ENCODE results near the gene DSTN. TPM values are rescaled to one million over a fixed set of nuclear protein-coding genes. Genes with fewer than 3 reads are reported as not detected.

DSTN gene
- total RNA-seq, 1 experiment from 2014 or later: 412 TPM

DNA sequence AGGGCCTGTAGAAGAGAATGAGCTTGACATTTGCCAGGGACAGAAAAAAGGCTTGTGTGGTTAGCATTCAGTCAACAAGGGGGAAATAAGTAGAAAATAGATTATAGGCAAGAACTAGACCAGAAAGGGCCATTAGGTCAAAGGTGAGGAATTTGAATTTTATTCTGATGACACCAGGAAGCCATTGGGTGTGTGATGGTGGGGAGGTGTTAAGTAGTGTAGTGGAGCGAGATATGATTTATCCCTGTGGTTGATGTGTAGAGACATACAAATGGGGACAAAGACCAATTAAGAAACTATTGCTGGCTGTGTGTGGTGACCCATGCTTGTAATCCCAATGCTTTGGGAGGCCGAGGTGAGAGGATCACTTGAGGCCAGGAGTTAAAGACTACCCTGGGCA is 11.0 kb downstream of the DSTN start:
- H3K27me3 ChIP-seq (ENCODE audit: control insufficient read depth, insufficient read depth, low read length): no peaks in the 10 kb centered on the region
- H3K27ac ChIP-seq (ENCODE audit: low read length): no peak overlapping the region
- ChIA-PET CTCF (no interaction called here), POLR2A (no interaction called here)
- H3K4me1 ChIP-seq (ENCODE audit: control insufficient read depth, insufficient read depth, low read length): peaks cover 13% of the 10 kb centered on the region
- H3K4me3 ChIP-seq (ENCODE audit: low read depth in 2 of 2, low read length in 2 of 2): no peak overlapping the region
- intact Hi-C loops (cut with micrococcal nuclease; ENCODE audit: unreplicated experiment): no loop called here
- H3K9me3 ChIP-seq (ENCODE audit: control insufficient read depth, insufficient read depth, low read depth, low read length): no peaks in the 10 kb centered on the region
- DNase-seq (ENCODE audit: low read depth, low spot score) (no peak), ATAC-seq (0 out of 2 replicates have a peak, but pooled peaks have one; percentile 14)
- H3K36me3 ChIP-seq (ENCODE audit: control insufficient read depth, insufficient read depth, low read length): no peaks in the 10 kb centered on the region
- in situ Hi-C loops (cut with HindIII; ENCODE audit: low pct_unique_long_range_greater_than_20kb, low sequenced_read_pairs): no loop called here
- no peak for TF ChIP-seq POLR2AphosphoS5 (IDR thresholded peaks at IDR 0.05; ENCODE audit: low read depth, low read length)
- no peak for TF ChIP-seq SIN3A (IDR thresholded peaks at IDR 0.05; ENCODE audit: borderline replicate concordance, insufficient read depth, low read depth, low read length)
- TF ChIP-seq, protein P1, sequence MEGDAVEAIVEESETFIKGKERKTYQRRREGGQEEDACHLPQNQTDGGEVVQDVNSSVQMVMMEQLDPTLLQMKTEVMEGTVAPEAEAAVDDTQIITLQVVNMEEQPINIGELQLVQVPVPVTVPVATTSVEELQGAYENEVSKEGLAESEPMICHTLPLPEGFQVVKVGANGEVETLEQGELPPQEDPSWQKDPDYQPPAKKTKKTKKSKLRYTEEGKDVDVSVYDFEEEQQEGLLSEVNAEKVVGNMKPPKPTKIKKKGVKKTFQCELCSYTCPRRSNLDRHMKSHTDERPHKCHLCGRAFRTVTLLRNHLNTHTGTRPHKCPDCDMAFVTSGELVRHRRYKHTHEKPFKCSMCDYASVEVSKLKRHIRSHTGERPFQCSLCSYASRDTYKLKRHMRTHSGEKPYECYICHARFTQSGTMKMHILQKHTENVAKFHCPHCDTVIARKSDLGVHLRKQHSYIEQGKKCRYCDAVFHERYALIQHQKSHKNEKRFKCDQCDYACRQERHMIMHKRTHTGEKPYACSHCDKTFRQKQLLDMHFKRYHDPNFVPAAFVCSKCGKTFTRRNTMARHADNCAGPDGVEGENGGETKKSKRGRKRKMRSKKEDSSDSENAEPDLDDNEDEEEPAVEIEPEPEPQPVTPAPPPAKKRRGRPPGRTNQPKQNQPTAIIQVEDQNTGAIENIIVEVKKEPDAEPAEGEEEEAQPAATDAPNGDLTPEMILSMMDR (IDR thresholded peaks at IDR 0.05): no peak
- TF ChIP-seq, protein P2, sequence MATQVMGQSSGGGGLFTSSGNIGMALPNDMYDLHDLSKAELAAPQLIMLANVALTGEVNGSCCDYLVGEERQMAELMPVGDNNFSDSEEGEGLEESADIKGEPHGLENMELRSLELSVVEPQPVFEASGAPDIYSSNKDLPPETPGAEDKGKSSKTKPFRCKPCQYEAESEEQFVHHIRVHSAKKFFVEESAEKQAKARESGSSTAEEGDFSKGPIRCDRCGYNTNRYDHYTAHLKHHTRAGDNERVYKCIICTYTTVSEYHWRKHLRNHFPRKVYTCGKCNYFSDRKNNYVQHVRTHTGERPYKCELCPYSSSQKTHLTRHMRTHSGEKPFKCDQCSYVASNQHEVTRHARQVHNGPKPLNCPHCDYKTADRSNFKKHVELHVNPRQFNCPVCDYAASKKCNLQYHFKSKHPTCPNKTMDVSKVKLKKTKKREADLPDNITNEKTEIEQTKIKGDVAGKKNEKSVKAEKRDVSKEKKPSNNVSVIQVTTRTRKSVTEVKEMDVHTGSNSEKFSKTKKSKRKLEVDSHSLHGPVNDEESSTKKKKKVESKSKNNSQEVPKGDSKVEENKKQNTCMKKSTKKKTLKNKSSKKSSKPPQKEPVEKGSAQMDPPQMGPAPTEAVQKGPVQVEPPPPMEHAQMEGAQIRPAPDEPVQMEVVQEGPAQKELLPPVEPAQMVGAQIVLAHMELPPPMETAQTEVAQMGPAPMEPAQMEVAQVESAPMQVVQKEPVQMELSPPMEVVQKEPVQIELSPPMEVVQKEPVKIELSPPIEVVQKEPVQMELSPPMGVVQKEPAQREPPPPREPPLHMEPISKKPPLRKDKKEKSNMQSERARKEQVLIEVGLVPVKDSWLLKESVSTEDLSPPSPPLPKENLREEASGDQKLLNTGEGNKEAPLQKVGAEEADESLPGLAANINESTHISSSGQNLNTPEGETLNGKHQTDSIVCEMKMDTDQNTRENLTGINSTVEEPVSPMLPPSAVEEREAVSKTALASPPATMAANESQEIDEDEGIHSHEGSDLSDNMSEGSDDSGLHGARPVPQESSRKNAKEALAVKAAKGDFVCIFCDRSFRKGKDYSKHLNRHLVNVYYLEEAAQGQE (IDR thresholded peaks at IDR 0.05; ENCODE audit: insufficient read depth in 1 of 2, low read depth in 2 of 2, low read length in 1 of 2): no peak
- no peak for TF ChIP-seq TCF7L2 (IDR thresholded peaks at IDR 0.05; ENCODE audit: low read depth, low read length)
- no TSS peak for BruUV-seq (replicated peaks)

DNA sequence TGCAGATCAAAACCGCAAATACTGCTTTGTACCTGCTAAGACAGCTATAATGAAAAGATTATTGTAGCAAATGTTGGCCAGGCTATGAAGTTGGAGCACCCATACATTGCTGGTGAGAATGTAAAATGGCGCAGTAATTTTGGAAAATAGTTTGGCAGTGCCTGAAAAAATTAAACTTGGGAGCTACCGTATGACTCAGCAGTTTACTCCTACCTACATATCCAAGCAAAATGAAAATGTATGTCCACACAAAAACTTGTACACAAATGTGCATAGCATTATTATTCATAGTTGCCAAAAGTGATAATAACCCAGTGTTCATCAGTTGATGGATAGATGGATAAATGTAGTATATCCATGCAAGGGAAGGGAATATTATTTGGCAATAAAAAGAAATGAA is 13.3 kb downstream of the DSTN start:
- no peak overlapping the region for H3K4me3 ChIP-seq (ENCODE audit: low read depth in 2 of 2, low read length in 2 of 2)
- no peak for ATAC-seq
- ChIA-PET CTCF (interaction anchor here (0.9 kb wide), 1 partner anchor 79 kb away, joined by 7 read pairs; no protein-coding TSS in a partner anchor), POLR2A (interaction anchor here (0.9 to 1.0 kb wide), 2 partner anchors 13 to 50 kb away, joined by 3 read pairs; partner anchors contain the start of gene DSTN)
- no peak overlapping the region for H3K27ac ChIP-seq (ENCODE audit: low read length)
- peaks cover 10% of the 10 kb centered on the region; the same call in 1 of the 2 replicates for H3K4me1 ChIP-seq (ENCODE audit: control insufficient read depth, insufficient read depth, low read length)
- TF ChIP-seq, protein P2 (IDR thresholded peaks at IDR 0.05; ENCODE audit: insufficient read depth in 1 of 2, low read depth in 2 of 2, low read length in 1 of 2): no peak
- TF ChIP-seq, protein P1 (IDR thresholded peaks at IDR 0.05): no peak
- no peak for TF ChIP-seq POLR2AphosphoS5 (IDR thresholded peaks at IDR 0.05; ENCODE audit: low read depth, low read length)
- TF ChIP-seq SIN3A (IDR thresholded peaks at IDR 0.05; ENCODE audit: borderline replicate concordance, insufficient read depth, low read depth, low read length): no peak
- no peak for TF ChIP-seq TCF7L2 (IDR thresholded peaks at IDR 0.05; ENCODE audit: low read depth, low read length)
- BruUV-seq (replicated peaks): TSS peak; percentile 8
- no peaks in the 10 kb centered on the region for H3K27me3 ChIP-seq (ENCODE audit: control insufficient read depth, insufficient read depth, low read length)
- H3K9me3 ChIP-seq (ENCODE audit: control insufficient read depth, insufficient read depth, low read depth, low read length): no peaks in the 10 kb centered on the region
- no peak for DNase-seq (ENCODE audit: low read depth, low spot score)
- no peaks in the 10 kb centered on the region for H3K36me3 ChIP-seq (ENCODE audit: control insufficient read depth, insufficient read depth, low read length)
- in situ Hi-C loops (cut with HindIII; ENCODE audit: low pct_unique_long_range_greater_than_20kb, low sequenced_read_pairs): no loop called here
- intact Hi-C loops (cut with micrococcal nuclease; ENCODE audit: unreplicated experiment): no loop called here

All from Panc1 (cell line).